ENCODE data around the gene STRN.

STRN gene

GRCh38 chr2:36809069-36809445 is 157.3 kb downstream of the STRN start:
- TF ChIP-seq REST (IDR thresholded peaks at IDR 0.05; ENCODE audit: insufficient replicate concordance, low read depth) = no peak
- TF ChIP-seq CTCF (IDR thresholded peaks at IDR 0.05; ENCODE audit: insufficient read depth, low read length) = no peak
- TF ChIP-seq POLR2AphosphoS5 (IDR thresholded peaks at IDR 0.05; ENCODE audit: low read depth) = no peak
- TF ChIP-seq GABPA (IDR thresholded peaks at IDR 0.05; ENCODE audit: low read depth) = no peak
- no peak for TF ChIP-seq SPI1 (IDR thresholded peaks at IDR 0.05; ENCODE audit: borderline replicate concordance, low read depth)
- Histone ChIP-seq H3K27me3 (ENCODE audit: insufficient read depth, poor library complexity, severe bottlenecking) (no peaks in the 10 kb centered on the region), H3K4me3 (replicated peaks; ENCODE audit: insufficient read depth, low read length) (no peak overlapping the region), H3K27ac (replicated peaks) (no peak overlapping the region)
- DNase-seq (ENCODE audit: low read depth in 1 of 2, low spot score in 1 of 2) = no peak

GRCh38 chr2:36808386-36809068 is 157.8 kb downstream of the STRN start:
- H3K4me3 ChIP-seq (replicated peaks; ENCODE audit: insufficient read depth, low read length) = no peak overlapping the region
- H3K27ac ChIP-seq (replicated peaks) = no peak overlapping the region
- H3K27me3 ChIP-seq (ENCODE audit: insufficient read depth, poor library complexity, severe bottlenecking) = no peaks in the 10 kb centered on the region
- DNase-seq (ENCODE audit: low read depth in 1 of 2, low spot score in 1 of 2) = no peak
- TF ChIP-seq SPI1 (IDR thresholded peaks at IDR 0.05; ENCODE audit: borderline replicate concordance, low read depth) (no peak), GABPA (IDR thresholded peaks at IDR 0.05; ENCODE audit: low read depth) (no peak), POLR2AphosphoS5 (IDR thresholded peaks at IDR 0.05; ENCODE audit: low read depth) (no peak)

- Histone ChIP-seq H3K27me3 (ENCODE audit: insufficient read depth, poor library complexity, severe bottlenecking) (no peaks in the 10 kb centered on the region), H3K4me3 (replicated peaks; ENCODE audit: insufficient read depth, low read length) (no peak overlapping the region), H3K27ac (replicated peaks) (no peak overlapping the region)
- TF ChIP-seq SPI1 (IDR thresholded peaks at IDR 0.05; ENCODE audit: borderline replicate concordance, low read depth) = no peak
- no peak for TF ChIP-seq GABPA (IDR thresholded peaks at IDR 0.05; ENCODE audit: low read depth)
- no peak for TF ChIP-seq CTCF (IDR thresholded peaks at IDR 0.05; ENCODE audit: insufficient read depth, low read length)
- no peak for TF ChIP-seq REST (IDR thresholded peaks at IDR 0.05; ENCODE audit: insufficient replicate concordance, low read depth)
- TF ChIP-seq POLR2AphosphoS5 (IDR thresholded peaks at IDR 0.05; ENCODE audit: low read depth) = no peak
- DNase-seq (ENCODE audit: low read depth in 1 of 2, low spot score in 1 of 2) = no peak
Measured at GRCh38 chr2:36807223-36807886, 159.0 kb downstream of the STRN start.

GRCh38 chr2:36805635-36806224 is 160.6 kb downstream of the STRN start:
- DNase-seq (ENCODE audit: low read depth in 1 of 2, low spot score in 1 of 2) = no peak
- H3K27ac ChIP-seq (replicated peaks) = no peak overlapping the region
- H3K27me3 ChIP-seq (ENCODE audit: insufficient read depth, poor library complexity, severe bottlenecking) = no peaks in the 10 kb centered on the region
- no peak for TF ChIP-seq SPI1 (IDR thresholded peaks at IDR 0.05; ENCODE audit: borderline replicate concordance, low read depth)
- TF ChIP-seq REST (IDR thresholded peaks at IDR 0.05; ENCODE audit: insufficient replicate concordance, low read depth) = no peak
- TF ChIP-seq CTCF (IDR thresholded peaks at IDR 0.05; ENCODE audit: insufficient read depth, low read length) = no peak
- no peak for TF ChIP-seq GABPA (IDR thresholded peaks at IDR 0.05; ENCODE audit: low read depth)
- no peak for TF ChIP-seq POLR2AphosphoS5 (IDR thresholded peaks at IDR 0.05; ENCODE audit: low read depth)
- H3K4me3 ChIP-seq (replicated peaks; ENCODE audit: insufficient read depth, low read length) = no peak overlapping the region

Data from HL-60 (cell line).